ENCODE results near the gene CRIM1. TPM values are rescaled to one million over a fixed set of nuclear protein-coding genes. Genes with fewer than 3 reads are reported as not detected.
A peak's percentile ranks its signal among the peaks of the same experiment; 100 is the strongest.

The CRIM1 gene
- total RNA-seq, 4 donors from 2014 or later: 93.2 to 194 (median 119) TPM

GRCh38 chr2:36357847-36358659, 2.5 kb downstream of the CRIM1 start:
- intact Hi-C loops (cut with DNase I; ENCODE audit: low total_unique reads) (loop anchor here (5.0 kb wide), 1 partner anchor 99 kb away; no protein-coding TSS in a partner anchor), in situ Hi-C loops (cut with MboI; ENCODE audit: low sequenced_read_pairs in 4 of 4) (loop anchor here (10.0 kb wide), 1 partner anchor 147 kb away; no protein-coding TSS in a partner anchor)
- peaks cover 55 to 56% of the 10 kb centered on the region in 2 donors for H3K4me1 ChIP-seq
- H3K27ac ChIP-seq: peak overlapping the region; percentile 81 to 97 (median 84)
- no peaks in the 10 kb centered on the region for H3K36me3 ChIP-seq
- H3K27me3 ChIP-seq: no peaks in the 10 kb centered on the region
- no peak for DNase-seq
- no peaks in the 10 kb centered on the region for H3K9me3 ChIP-seq
- peak; percentile 50 to 61 for ATAC-seq
- TF ChIP-seq CTCF (IDR thresholded peaks at IDR 0.05 in 4 of 5, conservative IDR thresholded peaks at IDR 0.05 in 1 of 5) (peak in 4 of 5 experiments; percentile 47 to 69 (median 58)), POLR2A (IDR thresholded peaks at IDR 0.05) (peak in 1 of 2 donors; percentile 41)
- H3K4me3 ChIP-seq: peak overlapping the region; percentile 82 to 95 (median 90)

- intact Hi-C loops (cut with DNase I; ENCODE audit: low total_unique reads): loop anchor here (5.0 kb wide), 1 partner anchor 98 kb away; no protein-coding TSS in a partner anchor
Measured at GRCh38 chr2:36359067-36359466, 3.5 kb downstream of the CRIM1 start.

GRCh38 chr2:36360063-36360462, 4.5 kb downstream of the CRIM1 start:
- Histone ChIP-seq H3K4me1 (peaks cover 66% of the 10 kb centered on the region in 2 donors), H3K36me3 (no peaks in the 10 kb centered on the region), H3K27ac (peak overlapping the region; percentile 81 to 97 (median 84)), H3K9me3 (no peaks in the 10 kb centered on the region), H3K4me3 (peak overlapping the region in 2 of 4 donors; percentile 82 to 90), H3K27me3 (no peaks in the 10 kb centered on the region)
- no peak for DNase-seq
- in situ Hi-C loops (cut with MboI; ENCODE audit: low sequenced_read_pairs in 4 of 4) (no loop called here), intact Hi-C loops (cut with DNase I; ENCODE audit: low total_unique reads) (no loop called here)
- TF ChIP-seq CTCF (IDR thresholded peaks at IDR 0.05 in 4 of 5, conservative IDR thresholded peaks at IDR 0.05 in 1 of 5) (no peak), POLR2A (IDR thresholded peaks at IDR 0.05) (no peak)
- no peak for ATAC-seq

More at GRCh38 chr2:36359067-36359466, 3.5 kb downstream of the CRIM1 start:
- no peaks in the 10 kb centered on the region for H3K27me3 ChIP-seq
- peak overlapping the region; percentile 81 to 97 (median 84) for H3K27ac ChIP-seq
- in situ Hi-C loops (cut with MboI; ENCODE audit: low sequenced_read_pairs in 4 of 4): loop anchor here (10.0 kb wide), 1 partner anchor 146 kb away; no protein-coding TSS in a partner anchor
- TF ChIP-seq CTCF (IDR thresholded peaks at IDR 0.05 in 4 of 5, conservative IDR thresholded peaks at IDR 0.05 in 1 of 5) (peak in 2 of 5 experiments; percentile 13 to 15), POLR2A (IDR thresholded peaks at IDR 0.05) (no peak)
- no peak for DNase-seq
- no peak for ATAC-seq
- no peaks in the 10 kb centered on the region for H3K36me3 ChIP-seq
- peak overlapping the region; percentile 82 to 95 (median 90) for H3K4me3 ChIP-seq
- H3K9me3 ChIP-seq: no peaks in the 10 kb centered on the region
- H3K4me1 ChIP-seq: peaks cover 63 to 65% of the 10 kb centered on the region in 2 donors

- in situ Hi-C loops (cut with MboI; ENCODE audit: low sequenced_read_pairs in 4 of 4): no loop called here
- peaks cover 72 to 74% of the 10 kb centered on the region in 2 donors for H3K4me1 ChIP-seq
- no peak overlapping the region for H3K4me3 ChIP-seq
Measured at GRCh38 chr2:36360834-36361233, 5.3 kb downstream of the CRIM1 start.

More at GRCh38 chr2:36360834-36361233, 5.3 kb downstream of the CRIM1 start:
- Histone ChIP-seq H3K27ac (peak overlapping the region in 3 of 4 donors; percentile 31 to 97 (median 85)), H3K27me3 (no peaks in the 10 kb centered on the region), H3K9me3 (no peaks in the 10 kb centered on the region), H3K36me3 (no peaks in the 10 kb centered on the region)
- intact Hi-C loops (cut with DNase I; ENCODE audit: low total_unique reads): no loop called here
- no peak for DNase-seq
- TF ChIP-seq POLR2A (IDR thresholded peaks at IDR 0.05): no peak
- no peak for TF ChIP-seq CTCF (IDR thresholded peaks at IDR 0.05 in 4 of 5, conservative IDR thresholded peaks at IDR 0.05 in 1 of 5)
- ATAC-seq: no peak
